ENCODE data around the gene SRGN.
"Not testable (repeated sequence)": the region's sequence is repeated elsewhere in the genome, so short reads cannot be mapped to it uniquely, and the experiment has no call there.

SRGN gene, protein sequence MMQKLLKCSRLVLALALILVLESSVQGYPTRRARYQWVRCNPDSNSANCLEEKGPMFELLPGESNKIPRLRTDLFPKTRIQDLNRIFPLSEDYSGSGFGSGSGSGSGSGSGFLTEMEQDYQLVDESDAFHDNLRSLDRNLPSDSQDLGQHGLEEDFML

DNA sequence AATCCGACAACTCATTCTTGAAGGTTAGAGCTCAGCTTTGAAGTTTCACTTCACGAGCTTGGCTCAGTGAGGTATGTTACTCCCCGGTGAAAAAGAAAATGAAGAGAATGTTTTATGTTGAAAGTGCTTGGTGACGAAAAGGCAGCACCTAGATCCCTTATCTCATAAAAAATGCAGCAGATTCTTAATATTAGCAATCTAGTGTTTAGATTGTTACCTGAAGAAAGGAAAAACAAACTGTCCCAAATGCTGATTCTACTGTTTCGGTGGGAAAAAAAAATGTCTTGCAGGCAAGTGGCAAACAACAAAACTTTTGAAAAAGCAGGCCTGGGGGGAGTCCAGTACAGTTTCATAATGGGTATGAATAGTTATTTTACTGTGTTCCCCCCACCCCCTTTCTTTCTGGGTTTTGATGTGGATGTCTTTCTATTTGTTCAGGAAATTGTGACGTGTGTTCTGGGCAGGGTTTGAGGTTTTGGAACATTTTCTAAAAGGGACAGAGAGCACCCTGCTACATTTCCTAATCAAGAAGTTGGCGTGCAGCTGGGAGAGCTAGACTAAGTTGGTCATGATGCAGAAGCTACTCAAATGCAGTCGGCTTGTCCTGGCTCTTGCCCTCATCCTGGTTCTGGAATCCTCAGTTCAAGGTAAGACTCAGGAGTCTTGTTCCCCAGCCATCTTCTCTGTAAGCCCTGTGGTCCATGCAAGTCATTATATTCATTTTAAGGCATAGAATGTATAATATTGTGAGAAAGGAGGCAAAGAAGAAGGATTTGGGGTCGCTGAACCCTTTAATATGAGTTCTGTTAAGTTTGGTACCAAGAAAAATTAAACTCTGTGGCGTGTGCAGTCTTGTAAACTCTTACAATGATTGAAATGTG, at the start of gene SRGN:
TSS of gene SRGN (plus strand) at position 514 of the 881 bp plus-strand sequence. CDS start at position 569, 55 bp downstream.
- peak within 1 kb of the TSS; percentile 40 for H3K4me3 ChIP-seq (ENCODE audit: low read depth, low read length)
- TF ChIP-seq CTCF (IDR thresholded peaks at IDR 0.05; ENCODE audit: low read depth, low read length) = no peak

- H3K4me3 ChIP-seq (ENCODE audit: low read depth, low read length) = not testable (repeated sequence)
Observed at GRCh38 chr10:69040904-69041303, 47.0 kb upstream of the SRGN start.

DNA sequence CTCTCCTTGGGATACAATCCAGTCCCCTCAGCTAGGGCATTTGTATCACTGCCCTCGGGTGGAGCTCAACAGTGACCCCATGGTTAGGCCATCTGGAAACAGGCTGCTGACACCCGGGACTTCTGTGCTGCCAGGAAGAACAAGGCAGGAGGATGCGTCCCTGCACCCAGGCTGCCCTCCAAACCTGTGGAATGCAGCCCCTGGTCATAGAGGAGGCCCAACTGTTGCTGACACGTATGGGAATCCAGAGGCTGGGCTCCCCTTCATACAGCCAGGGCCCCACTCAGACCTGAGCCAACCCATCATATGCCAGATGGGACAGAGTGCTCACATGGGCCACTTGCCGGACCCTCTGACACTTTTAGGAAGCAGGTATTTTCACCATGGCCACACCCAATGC, 45.5 kb upstream of the SRGN start:
- H3K4me3 ChIP-seq (ENCODE audit: low read depth, low read length) = no peak overlapping the region
- TF ChIP-seq CTCF (IDR thresholded peaks at IDR 0.05; ENCODE audit: low read depth, low read length) = no peak

DNA sequence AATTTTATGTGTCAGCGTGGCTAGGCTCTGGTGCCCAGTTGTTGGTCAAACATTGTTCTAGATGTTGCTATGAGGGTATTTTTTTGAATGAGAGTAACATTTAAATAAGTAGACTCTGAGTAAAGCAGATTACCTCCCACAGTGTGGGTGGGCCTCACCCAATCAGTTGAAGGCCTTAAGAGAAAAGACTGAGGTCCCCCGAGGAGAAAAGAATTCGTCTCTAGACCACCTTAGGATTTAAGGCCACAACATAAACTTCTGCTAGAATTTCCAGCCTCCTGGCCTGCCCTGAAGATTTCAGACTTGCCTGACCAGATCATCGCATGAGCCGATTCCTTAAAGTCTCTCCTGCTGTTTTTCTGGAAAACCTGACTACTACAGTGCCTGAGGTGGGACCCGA, 45.1 kb upstream of the SRGN start:
- TF ChIP-seq CTCF (IDR thresholded peaks at IDR 0.05; ENCODE audit: low read depth, low read length) = no peak
- H3K4me3 ChIP-seq (ENCODE audit: low read depth, low read length) = no peak overlapping the region

GRCh38 chr10:69043931-69044531, 43.9 kb upstream of the SRGN start:
- TF ChIP-seq CTCF (IDR thresholded peaks at IDR 0.05; ENCODE audit: low read depth, low read length) = no peak
- H3K4me3 ChIP-seq (ENCODE audit: low read depth, low read length) = no peak overlapping the region

- TF ChIP-seq CTCF (IDR thresholded peaks at IDR 0.05; ENCODE audit: low read depth, low read length) = no peak
- H3K4me3 ChIP-seq (ENCODE audit: low read depth, low read length) = no peak overlapping the region
Observed at GRCh38 chr10:69044546-69044945, 43.4 kb upstream of the SRGN start.

- TF ChIP-seq CTCF (IDR thresholded peaks at IDR 0.05; ENCODE audit: low read depth, low read length) = no peak
- no peak overlapping the region for H3K4me3 ChIP-seq (ENCODE audit: low read depth, low read length)
Observed at GRCh38 chr10:69045441-69046300, 42.2 kb upstream of the SRGN start.

Data from WI38 (cell line).